ENCODE results near the gene MCC.

DNA sequence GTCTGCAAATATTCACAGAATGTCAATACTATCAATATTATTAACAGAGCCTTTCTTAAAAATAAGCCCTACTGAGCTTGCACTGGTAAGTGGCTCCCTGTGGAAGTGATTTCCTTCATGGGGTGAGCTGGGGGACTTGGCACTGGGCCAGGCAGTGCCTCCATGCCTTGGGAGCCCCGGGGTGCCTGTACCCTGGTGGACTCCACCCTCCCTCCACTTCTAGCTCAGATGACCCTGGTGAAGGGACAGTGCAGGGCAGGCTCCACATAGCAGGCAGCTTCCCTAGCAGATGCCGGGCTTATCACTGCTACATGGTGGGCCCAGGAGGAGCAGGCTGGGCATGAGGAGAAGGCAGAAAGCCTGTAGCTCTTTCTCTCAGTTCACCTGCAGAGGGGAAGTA, 392.4 kb downstream of the MCC start:
- TF ChIP-seq BACH2 (CRISPR knock-in tag; IDR thresholded peaks at IDR 0.05; ENCODE audit: borderline replicate concordance) = no peak
- no peak for TF ChIP-seq ZNF70 (CRISPR knock-in tag; IDR thresholded peaks at IDR 0.05)
- no peak for TF ChIP-seq ZFP30 (CRISPR knock-in tag; IDR thresholded peaks at IDR 0.05)
- no peak for TF ChIP-seq ZNF8 (CRISPR knock-in tag; IDR thresholded peaks at IDR 0.05)
- TF ChIP-seq OSR1 (CRISPR knock-in tag; IDR thresholded peaks at IDR 0.05) = no peak
- TF ChIP-seq, protein P1, sequence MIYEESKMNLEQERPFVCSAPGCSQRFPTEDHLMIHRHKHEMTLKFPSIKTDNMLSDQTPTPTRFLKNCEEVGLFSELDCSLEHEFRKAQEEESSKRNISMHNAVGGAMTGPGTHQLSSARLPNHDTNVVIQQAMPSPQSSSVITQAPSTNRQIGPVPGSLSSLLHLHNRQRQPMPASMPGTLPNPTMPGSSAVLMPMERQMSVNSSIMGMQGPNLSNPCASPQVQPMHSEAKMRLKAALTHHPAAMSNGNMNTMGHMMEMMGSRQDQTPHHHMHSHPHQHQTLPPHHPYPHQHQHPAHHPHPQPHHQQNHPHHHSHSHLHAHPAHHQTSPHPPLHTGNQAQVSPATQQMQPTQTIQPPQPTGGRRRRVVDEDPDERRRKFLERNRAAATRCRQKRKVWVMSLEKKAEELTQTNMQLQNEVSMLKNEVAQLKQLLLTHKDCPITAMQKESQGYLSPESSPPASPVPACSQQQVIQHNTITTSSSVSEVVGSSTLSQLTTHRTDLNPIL (CRISPR knock-in tag; IDR thresholded peaks at IDR 0.05; ENCODE audit: low read depth) = no peak
- no peak for TF ChIP-seq ARNTL (CRISPR knock-in tag; IDR thresholded peaks at IDR 0.05; ENCODE audit: borderline replicate concordance, low read depth)
- TF ChIP-seq, protein P2, sequence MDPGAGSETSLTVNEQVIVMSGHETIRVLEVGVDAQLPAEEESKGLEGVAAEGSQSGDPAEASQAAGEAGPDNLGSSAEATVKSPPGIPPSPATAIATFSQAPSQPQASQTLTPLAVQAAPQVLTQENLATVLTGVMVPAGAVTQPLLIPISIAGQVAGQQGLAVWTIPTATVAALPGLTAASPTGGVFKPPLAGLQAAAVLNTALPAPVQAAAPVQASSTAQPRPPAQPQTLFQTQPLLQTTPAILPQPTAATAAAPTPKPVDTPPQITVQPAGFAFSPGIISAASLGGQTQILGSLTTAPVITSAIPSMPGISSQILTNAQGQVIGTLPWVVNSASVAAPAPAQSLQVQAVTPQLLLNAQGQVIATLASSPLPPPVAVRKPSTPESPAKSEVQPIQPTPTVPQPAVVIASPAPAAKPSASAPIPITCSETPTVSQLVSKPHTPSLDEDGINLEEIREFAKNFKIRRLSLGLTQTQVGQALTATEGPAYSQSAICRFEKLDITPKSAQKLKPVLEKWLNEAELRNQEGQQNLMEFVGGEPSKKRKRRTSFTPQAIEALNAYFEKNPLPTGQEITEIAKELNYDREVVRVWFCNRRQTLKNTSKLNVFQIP (CRISPR knock-in tag; IDR thresholded peaks at IDR 0.05; ENCODE audit: borderline replicate concordance, low read depth) = no peak
